ENCODE measurements around the gene SLC44A1. TPM values are rescaled to one million over a fixed set of nuclear protein-coding genes. Genes with fewer than 3 reads are reported as not detected.

Gene SLC44A1
- total RNA-seq, 1 experiment from 2014 or later, result 15.2 TPM

DNA sequence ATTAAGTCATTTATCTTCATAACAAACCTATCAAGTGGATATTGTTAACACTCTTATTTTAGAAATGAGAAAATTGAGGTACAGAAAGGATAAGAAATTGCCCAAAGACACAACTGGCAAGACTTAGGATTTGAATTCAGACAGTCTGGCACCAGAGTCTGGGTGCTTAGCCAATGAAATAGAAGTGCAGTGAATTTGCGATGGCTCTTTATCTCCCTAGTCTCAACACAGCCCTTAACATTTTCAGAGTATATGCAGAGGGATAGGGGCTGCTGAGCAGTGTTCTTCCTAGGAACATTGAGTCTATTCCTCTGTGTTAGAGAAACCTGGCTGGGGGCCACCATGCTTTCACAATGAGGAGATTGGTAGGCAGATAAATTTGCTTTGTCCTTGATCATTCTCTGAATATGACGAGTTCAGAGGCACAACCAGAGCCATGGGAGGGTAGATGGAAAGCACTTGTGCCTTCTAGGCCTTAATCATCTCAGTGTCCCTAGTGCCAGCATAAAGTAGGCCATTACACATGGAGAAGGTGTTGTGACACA is 197.2 kb downstream of the SLC44A1 start:
- no peak for DNase-seq (ENCODE audit: unreplicated experiment)
- CTCF ChIA-PET, result interaction anchor here (0.6 kb wide), 1 partner anchor 284 kb away, joined by 3 read pairs; no protein-coding TSS in a partner anchor
- TF ChIP-seq, protein P1, sequence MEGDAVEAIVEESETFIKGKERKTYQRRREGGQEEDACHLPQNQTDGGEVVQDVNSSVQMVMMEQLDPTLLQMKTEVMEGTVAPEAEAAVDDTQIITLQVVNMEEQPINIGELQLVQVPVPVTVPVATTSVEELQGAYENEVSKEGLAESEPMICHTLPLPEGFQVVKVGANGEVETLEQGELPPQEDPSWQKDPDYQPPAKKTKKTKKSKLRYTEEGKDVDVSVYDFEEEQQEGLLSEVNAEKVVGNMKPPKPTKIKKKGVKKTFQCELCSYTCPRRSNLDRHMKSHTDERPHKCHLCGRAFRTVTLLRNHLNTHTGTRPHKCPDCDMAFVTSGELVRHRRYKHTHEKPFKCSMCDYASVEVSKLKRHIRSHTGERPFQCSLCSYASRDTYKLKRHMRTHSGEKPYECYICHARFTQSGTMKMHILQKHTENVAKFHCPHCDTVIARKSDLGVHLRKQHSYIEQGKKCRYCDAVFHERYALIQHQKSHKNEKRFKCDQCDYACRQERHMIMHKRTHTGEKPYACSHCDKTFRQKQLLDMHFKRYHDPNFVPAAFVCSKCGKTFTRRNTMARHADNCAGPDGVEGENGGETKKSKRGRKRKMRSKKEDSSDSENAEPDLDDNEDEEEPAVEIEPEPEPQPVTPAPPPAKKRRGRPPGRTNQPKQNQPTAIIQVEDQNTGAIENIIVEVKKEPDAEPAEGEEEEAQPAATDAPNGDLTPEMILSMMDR (IDR thresholded peaks at IDR 0.05; ENCODE audit: unreplicated experiment), result no peak
- POLR2A ChIA-PET, result no interaction called here
- Mint-ChIP-seq H3K27me3 (ENCODE audit: insufficient read depth, unreplicated experiment) (no peaks in the 10 kb centered on the region), H3K4me3 (ENCODE audit: unreplicated experiment) (no peak overlapping the region), H3K9me3 (ENCODE audit: unreplicated experiment) (no peaks in the 10 kb centered on the region), H3K4me1 (ENCODE audit: insufficient read depth, unreplicated experiment) (peaks cover 12% of the 10 kb centered on the region), H3K36me3 (ENCODE audit: insufficient read depth, unreplicated experiment) (peaks cover 4% of the 10 kb centered on the region), H3K27ac (ENCODE audit: low read depth, unreplicated experiment) (no peak overlapping the region)
- intact Hi-C loops (cut with micrococcal nuclease), result no loop called here
- BruUV-seq (replicated peaks), result no TSS peak

DNA sequence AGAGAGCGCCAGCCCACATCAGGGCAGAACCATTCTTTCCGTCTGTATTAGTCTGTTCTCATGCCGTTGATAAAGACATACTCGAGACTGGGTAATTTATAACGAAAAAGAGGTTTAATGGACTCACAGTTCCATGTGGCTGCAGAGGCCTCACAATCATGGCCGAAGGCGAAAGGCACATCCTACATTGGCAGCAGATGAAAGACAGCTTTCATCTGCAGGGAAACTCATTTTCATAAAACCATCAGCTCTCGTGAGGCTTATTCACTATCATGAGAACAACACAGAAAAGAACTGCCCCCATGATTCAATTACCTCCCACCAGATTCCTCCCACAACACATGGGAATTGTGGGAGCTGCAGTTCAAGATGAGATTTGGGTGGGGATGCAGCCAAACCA is 198.7 kb downstream of the SLC44A1 start:
- H3K36me3 Mint-ChIP-seq (ENCODE audit: insufficient read depth, unreplicated experiment), result peaks cover 4% of the 10 kb centered on the region
- POLR2A ChIA-PET, result no interaction called here
- TF ChIP-seq, protein P1 (IDR thresholded peaks at IDR 0.05; ENCODE audit: unreplicated experiment), result no peak
- H3K4me1 Mint-ChIP-seq (ENCODE audit: insufficient read depth, unreplicated experiment), result peaks cover 12% of the 10 kb centered on the region
- CTCF ChIA-PET, result no interaction called here
- no peak overlapping the region for H3K4me3 Mint-ChIP-seq (ENCODE audit: unreplicated experiment)
- H3K27me3 Mint-ChIP-seq (ENCODE audit: insufficient read depth, unreplicated experiment), result no peaks in the 10 kb centered on the region
- H3K27ac Mint-ChIP-seq (ENCODE audit: low read depth, unreplicated experiment), result no peak overlapping the region
- DNase-seq (ENCODE audit: unreplicated experiment), result no peak
- no peaks in the 10 kb centered on the region for H3K9me3 Mint-ChIP-seq (ENCODE audit: unreplicated experiment)
- intact Hi-C loops (cut with micrococcal nuclease), result no loop called here
- BruUV-seq (replicated peaks), result no TSS peak

DNA sequence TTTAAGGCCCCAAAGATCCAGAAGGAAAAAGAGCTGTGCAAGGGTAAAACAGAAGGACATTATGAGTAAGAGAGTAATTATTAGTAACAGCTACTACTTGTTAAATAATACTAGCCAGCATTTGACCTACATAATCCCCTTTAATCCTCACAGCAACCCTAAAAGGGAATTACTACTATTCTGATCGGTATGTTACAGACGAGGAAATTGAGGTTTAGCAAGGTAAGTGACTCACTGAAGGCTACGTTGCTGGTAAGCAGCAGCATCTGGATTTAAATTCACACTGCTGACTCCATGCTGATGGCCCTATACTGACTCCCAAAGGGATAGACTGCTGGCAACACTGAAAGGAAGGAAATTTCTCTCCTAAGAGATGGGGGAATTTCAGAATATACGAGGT is 199.7 kb downstream of the SLC44A1 start:
- DNase-seq (ENCODE audit: unreplicated experiment), result no peak
- POLR2A ChIA-PET, result no interaction called here
- intact Hi-C loops (cut with micrococcal nuclease), result no loop called here
- H3K4me3 Mint-ChIP-seq (ENCODE audit: unreplicated experiment), result no peak overlapping the region
- H3K27me3 Mint-ChIP-seq (ENCODE audit: insufficient read depth, unreplicated experiment), result no peaks in the 10 kb centered on the region
- H3K27ac Mint-ChIP-seq (ENCODE audit: low read depth, unreplicated experiment), result no peak overlapping the region
- CTCF ChIA-PET, result interaction anchor here (0.6 kb wide), 2 partner anchors 289 to 583 kb away, joined by 3 to 4 read pairs; no protein-coding TSS in a partner anchor
- H3K9me3 Mint-ChIP-seq (ENCODE audit: unreplicated experiment), result no peaks in the 10 kb centered on the region
- BruUV-seq (replicated peaks), result no TSS peak
- H3K36me3 Mint-ChIP-seq (ENCODE audit: insufficient read depth, unreplicated experiment), result peaks cover 4% of the 10 kb centered on the region
- H3K4me1 Mint-ChIP-seq (ENCODE audit: insufficient read depth, unreplicated experiment), result peaks cover 16% of the 10 kb centered on the region
- TF ChIP-seq, protein P1 (IDR thresholded peaks at IDR 0.05; ENCODE audit: unreplicated experiment), result no peak

DNA sequence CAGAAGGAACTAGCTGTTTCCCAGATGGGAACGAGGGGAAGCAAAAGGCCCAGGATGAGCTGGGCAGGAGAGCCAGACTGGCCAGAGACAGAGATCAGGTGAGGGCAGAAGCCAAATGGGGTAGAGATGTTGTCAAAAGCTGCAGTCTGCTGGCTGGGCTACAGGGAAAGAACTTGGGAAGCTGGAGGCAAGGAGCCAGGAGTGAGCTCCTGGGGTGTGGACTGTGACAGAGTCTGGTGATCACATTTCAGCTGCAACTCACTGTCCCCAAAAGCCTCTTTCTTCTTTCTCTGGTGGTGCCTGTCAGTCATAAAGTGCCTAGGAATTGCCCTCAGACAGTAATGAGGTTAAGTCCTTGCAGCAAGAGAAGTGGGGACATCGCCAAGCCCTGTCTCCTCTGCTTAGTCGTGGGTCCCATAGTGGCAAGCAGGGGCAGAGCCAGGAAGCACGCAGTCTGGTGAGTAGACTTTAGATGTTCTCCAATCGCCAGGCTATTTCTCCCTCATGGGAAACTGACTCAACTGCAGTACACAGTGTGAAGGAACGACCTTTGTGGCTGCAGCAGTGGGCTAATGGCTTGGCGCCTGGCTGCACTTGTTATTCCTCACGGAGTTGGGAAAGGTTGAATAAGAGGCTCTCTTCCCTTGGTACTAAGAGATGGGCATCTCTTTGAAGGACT is 200.9 kb downstream of the SLC44A1 start:
- no peak for DNase-seq (ENCODE audit: unreplicated experiment)
- ChIA-PET CTCF (interaction anchor here (0.5 to 0.9 kb wide), 3 partner anchors 18 to 689 kb away, joined by 3 to 4 read pairs (median 3); no protein-coding TSS in a partner anchor), POLR2A (interaction anchor here (0.7 kb wide), 1 partner anchor 460 kb away, joined by 3 read pairs; no protein-coding TSS in a partner anchor)
- Mint-ChIP-seq H3K9me3 (ENCODE audit: unreplicated experiment) (no peaks in the 10 kb centered on the region), H3K4me3 (ENCODE audit: unreplicated experiment) (no peak overlapping the region), H3K4me1 (ENCODE audit: insufficient read depth, unreplicated experiment) (peaks cover 15% of the 10 kb centered on the region), H3K36me3 (ENCODE audit: insufficient read depth, unreplicated experiment) (peaks cover 4% of the 10 kb centered on the region), H3K27me3 (ENCODE audit: insufficient read depth, unreplicated experiment) (no peaks in the 10 kb centered on the region), H3K27ac (ENCODE audit: low read depth, unreplicated experiment) (no peak overlapping the region)
- BruUV-seq (replicated peaks), result no TSS peak
- TF ChIP-seq, protein P1 (IDR thresholded peaks at IDR 0.05; ENCODE audit: unreplicated experiment), result no peak
- intact Hi-C loops (cut with micrococcal nuclease), result loop anchor here (5.0 kb wide), 2 partner anchors 112 to 247 kb away; partner anchors contain the start of genes FKTN and TMEM38B

All from MCF 10A (cell line).